GM21447 (cell line): ENCODE measurements around the gene SLC13A5.
A peak's percentile ranks its signal among the peaks of the same experiment; 100 is the strongest.
"Not testable (repeated sequence)": the region's sequence is repeated elsewhere in the genome, so short reads cannot be mapped to it uniquely, and the experiment has no call there.

Source experiments
- ATAC-seq: cut with Tn5 transposase; IDR thresholded peaks from one replicate; pipeline ENCODE4 v1.9.1; 2021; ENCODE audit not compliant: unreplicated experiment

Gene SLC13A5

DNA sequence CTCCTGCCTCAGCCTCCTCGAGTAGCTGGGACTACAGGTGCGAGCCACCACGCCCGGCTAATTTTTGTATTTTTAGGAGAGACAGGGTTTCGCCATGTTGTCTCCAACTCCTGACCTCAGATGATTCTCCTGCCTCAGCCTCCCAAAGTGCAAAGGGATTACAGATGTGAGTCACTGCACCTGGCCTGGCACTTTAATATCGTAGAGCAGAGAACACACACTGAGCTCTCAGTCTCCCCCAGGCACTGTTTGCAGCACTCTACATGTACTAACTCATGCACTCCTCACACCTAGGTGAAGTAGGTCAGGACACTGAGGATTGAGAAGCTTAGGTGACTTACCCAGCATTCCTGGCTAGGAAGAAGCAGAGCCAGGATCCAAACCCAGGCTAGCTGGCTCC, 46.6 kb downstream of the SLC13A5 start:
- ATAC-seq, result no peak

DNA sequence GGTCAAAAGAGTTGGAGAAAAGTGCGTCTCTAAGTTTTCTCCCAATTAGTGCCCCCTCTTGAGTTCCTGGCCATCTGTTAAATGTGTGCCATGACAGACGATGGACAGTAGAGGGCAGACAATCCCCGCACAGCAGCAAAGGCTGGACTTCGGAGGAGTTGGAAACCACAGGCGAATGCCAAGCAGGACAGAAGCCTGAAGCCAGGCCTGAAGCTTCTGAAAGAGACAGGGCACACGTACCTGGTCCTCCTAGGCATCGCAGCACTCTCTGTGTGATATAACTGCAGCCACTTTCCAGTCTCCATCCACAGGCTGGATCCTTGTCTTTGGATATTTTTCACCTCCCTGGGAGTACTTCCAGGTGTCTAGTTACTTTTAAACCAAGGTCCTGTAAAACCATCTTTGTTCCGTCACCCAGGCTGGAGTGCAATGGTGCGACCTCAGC, 47.1 kb downstream of the SLC13A5 start:
- ATAC-seq, result no peak

DNA sequence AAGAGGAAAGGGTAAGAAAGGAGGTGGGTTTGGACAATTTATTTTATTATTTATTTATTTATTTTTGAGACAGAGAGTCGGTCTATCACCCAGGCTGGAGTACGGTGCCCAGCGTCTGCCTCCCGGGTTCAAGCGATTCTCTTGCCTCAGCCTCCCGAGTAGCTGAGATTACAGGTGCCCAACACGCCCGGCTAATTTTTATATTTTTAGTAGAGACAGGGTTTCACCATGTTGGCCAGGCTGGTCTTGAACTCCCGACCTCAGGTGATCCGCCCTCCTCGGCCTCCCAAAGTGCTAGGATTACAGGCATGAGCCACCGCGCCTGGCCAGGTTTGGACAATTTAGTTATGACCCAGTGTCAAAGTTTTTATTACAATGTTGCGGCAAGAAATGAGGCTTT, 50.0 kb downstream of the SLC13A5 start:
- not testable (repeated sequence) for ATAC-seq

DNA sequence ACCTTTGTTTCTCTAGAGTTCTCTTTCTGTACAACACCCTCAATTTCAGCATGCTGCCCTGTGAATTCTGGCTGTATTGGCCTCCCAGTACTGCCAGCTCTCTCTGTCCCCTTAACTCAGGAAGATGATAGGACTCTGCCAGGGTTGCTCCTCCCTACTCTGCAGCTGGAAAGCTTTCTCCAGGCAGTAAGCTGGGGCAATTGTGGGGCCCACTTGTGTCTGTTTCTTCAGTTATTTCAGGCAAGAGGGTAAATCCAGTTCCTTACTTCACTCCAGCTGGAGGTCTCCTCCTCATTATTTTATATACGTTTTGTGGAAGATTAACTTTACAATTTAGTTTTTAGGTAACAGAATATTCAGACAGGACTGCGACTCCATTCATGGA, 51.7 kb downstream of the SLC13A5 start:
- no peak for ATAC-seq

DNA sequence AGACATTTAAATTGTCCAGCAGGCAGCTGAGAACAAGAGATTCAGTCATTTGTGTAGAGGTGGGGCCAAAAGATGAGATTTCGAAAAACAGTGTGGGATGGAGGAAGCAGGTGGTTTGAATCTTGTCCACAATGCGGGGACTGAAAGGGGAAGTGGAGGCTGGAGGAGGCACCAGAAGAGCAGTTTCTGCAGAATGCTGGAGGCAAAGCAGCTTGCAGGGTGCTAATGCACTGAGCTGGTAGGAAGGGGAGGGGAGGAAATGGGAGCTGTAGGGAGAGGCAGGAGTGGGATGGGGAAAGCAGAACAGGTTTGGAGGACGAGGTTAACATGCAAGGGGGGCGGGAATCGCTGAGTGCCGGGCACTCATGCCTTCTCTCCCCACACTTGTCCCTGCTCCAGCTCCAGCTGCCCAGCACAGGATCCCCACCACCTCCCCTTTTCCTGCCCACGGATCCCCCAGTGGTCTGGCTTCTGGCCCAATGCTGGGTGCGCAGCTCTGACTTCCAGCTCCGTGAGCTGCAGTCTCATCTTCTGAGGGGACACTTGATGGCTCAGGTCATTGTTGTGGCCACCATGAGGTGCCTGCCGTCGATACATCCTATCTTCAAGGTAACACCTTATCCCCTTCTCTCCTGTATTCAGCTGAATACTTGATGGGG, 52.2 kb downstream of the SLC13A5 start:
- ATAC-seq, result peak; percentile 59

DNA sequence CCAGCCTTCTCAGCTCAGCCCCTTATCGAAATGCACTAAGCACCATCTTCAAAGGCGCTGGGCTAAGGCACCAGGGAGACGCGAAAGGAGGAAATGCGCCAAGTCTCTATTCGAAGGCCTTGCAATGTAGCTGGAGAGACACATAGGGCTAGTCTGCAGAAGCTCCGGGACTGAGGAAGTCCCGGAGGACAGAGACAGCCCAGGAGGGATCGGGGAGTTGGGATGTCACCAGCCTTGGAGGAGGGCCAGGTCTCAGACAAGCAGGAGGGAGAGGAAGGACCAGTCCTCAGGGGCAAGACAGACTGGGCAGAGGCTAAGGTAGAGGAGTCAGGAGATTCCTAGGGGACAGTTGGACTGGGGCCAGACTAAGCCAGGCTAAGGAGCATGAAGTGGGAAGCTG, 53.1 kb downstream of the SLC13A5 start:
- no peak for ATAC-seq

DNA sequence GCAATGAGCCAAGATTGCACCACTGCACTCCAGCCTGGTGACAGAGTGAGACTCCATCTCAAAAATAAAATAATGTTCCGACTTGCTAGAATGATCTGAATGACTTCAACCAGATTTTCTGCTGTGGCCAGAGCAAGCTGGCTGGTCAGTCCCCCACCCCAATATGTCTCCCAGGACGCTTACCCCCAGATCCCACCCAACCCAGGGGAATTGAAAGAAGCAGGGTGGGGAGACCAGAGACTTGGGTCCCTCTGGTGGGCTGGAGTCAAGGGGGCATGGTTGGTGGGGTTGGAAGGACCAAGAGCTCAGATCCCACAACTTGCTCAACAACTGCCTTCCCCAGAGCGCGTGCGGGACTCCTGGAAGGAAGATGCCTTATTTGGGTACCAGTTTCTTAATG, 54.8 kb downstream of the SLC13A5 start:
- not testable (repeated sequence) for ATAC-seq

DNA sequence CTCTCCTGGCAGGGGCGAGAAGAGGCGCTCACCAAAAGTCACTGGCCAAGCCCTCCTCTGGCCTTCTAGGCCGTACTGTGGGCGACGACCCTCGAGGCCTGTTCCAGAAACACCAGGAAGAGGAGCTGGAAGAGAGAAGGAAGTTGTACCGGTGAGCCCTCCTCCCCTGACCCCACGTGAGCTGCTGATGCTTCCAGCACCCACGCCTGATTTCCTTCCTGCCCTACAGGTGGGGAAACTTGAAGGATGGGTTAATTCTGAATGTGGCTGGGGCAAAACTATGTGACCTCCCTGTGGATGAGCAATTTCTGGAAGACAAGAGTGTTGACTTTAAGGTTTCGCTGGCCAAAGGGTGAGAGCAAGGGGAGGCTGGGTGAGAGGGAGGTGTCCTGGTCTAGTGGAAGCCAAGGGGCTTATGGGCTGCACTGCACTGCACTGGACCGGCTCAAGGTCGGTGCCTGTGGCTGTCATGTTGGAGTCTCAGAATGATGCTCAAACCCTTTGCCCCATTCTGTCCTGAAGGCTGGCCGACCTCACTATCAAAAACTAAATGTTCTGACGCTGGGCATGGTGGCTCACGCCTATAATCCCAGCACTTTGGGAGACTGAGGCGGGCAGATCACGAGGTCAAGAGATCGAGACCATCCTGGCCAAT, 55.4 kb downstream of the SLC13A5 start:
- ATAC-seq, result no peak

DNA sequence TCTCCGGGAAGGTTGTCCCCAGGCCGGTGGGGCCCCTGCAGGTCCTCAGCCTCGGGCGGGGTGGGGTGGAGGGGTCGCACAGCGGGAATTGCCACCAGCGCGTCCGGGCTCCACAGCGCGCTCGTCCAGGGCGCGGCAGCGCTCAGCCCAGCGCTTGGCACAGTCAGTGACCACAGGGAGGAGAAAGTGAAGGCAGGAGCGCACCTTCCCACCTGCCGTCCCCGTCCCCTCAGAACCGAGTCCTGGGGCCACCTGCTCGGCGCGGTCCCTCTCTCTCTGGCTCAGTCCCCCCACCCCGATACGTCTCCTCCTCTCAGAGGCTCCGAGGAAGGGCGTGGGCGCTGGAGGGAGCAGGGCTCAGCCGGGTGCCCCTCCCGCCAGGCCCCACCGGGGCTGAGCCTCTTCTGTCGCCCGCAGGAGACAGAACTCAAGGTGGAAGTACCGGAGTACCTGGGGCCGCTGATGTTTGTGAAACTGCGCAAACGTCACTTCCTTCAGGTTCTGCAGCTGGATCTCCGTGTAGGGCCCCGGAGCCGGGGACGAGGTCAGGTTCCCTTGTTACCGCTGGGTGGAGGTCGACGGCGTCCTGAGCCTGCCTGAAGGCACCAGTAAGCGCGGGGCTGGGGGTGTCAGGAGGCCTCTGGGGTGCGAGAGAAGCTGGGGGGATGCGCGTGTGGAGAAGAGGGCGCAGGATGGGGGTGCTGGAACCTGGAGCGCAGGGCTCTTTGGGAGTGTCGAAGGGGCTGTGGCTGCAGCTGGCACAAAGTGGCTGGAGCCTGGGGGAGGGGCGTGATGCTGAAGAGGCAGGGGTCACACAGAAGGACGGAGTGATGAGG, 56.2 kb downstream of the SLC13A5 start:
- peak; percentile 41 for ATAC-seq

DNA sequence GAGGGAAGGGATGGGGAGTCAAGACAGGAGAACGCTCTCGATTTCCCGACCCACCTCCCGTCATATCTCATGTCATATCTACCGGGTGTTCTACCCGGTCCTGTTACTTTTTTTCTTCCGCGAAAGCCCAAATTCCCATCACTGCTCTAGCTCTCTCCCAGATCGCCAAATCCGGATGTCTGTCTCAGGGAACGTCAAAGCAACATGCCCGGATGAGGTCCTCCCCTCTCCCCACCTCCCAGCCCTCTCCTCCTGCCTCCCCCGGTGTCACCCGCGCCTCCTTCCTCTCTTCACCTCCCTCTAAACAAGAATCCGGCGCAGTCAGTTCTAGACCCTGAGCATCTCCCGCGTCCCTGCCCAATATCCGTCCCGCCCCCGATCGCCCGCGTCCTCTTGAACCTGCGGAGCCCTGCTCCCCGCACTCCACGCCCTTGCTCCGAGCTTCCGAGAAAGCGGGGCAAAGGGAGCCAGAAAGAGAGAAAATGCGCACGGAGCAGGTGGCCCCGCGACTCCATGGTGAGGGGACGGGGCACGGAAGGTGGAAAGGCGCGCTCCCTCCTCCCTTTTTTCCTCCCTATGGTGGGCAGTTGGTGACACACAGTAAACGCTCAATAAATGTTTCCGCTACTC, 57.3 kb downstream of the SLC13A5 start:
- ATAC-seq, result not testable (repeated sequence)

DNA sequence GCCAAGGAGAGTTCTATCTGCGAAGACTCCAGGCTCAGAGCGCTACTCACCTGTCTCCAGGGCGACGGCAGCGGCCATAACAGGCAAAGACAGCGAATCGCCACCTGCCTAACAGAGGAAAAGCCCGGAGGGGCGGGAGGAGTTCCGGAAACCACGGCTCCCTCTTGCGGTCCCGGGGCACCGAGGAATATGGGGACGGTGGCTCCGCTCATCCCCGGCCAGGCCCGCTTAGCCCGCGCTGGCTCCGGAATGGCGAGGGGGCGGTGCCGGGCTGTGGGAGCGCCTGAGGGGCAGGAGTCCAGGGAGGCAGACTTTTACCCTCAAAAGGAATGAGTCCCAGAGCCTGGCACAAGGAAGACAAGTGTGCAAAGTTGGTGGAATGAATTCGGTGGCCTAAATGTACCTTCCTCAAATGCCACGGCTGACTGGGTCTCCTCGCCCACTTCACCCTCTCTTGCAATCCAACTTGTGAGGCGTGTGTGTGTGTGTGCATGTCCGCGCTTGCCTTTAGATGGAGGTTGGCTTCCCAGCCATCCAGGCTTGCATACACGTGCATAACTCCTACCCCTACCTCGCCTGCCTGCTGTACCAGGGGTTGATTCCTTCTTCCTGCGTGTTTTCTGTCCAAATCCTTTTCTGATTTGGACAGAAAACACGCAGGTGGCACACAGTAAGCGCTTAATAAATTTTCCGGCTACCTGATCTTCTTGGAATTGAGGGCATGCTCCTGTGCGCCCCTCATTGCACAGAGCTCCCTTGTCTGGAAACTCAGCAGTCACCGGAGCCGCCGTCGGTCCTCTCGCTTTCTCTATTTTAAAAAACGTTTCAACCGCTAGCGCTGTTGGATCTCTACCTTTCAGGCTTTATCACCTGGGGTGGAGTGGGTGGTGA, 58.1 kb downstream of the SLC13A5 start:
- no peak for ATAC-seq

DNA sequence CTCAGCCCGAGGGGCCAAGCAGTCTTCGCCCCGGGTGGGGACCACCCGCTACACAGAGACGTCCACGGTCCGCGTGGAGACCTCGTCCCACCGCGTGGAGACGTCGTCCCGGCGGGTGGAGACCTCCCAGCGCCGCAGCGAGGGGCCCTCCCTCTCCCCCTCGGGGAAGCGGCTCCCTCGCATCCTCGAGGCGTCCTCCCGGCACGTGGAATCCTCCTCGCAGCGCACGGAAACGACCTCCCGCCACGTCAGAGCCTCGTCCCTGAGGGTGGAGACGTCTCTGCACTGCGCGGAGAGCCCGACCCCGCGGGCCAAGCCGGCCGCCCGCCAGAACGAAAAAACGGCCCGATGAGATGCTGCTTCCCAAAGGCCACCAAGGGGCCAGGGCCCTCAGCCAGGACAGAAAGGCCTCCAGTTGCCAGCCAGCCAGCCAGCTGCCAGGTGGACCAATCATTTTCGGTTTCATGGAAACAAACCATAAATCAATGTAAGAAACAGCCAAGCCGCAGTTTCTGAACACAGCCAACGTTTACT, 61.2 kb downstream of the SLC13A5 start:
- ATAC-seq, result peak; percentile 6

DNA sequence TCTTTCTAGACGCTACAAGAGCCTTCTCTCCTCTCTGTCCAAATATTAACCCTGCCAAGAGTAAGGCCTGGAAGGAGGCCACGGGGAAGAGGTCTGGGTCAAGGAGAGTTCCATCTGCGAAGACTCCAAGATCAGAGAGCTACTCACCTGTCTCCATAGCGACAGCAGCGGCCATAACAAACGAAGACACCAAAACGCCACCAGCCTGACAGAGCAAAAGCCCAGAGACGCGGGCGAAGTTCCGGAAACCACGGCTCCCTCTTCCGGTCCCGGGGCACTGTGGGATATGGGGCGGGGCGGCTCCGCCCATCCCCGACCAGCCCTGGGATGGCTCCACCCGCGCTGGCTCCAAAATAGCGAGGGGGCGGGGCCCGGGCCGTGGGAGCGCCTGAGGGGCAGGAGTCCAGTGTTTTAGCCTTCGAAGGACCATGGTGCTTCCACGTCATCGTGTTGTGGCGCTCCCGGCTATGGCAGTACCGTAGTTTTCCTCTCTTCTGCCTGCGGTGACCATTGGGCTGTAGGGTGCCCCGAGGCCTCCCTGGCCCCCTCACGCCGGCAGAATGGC, 61.7 kb downstream of the SLC13A5 start, which contains the start of the genes C17orf100 and MED31:
TSS of gene C17orf100 (plus strand) at position 409 of the 565 bp plus-strand sequence. CDS start at position 561, 152 bp downstream.
TSS of gene MED31 (minus strand) at position 252 of the 565 bp plus-strand sequence. CDS start at position 175, 77 bp downstream.
- peak; percentile 90 for ATAC-seq

DNA sequence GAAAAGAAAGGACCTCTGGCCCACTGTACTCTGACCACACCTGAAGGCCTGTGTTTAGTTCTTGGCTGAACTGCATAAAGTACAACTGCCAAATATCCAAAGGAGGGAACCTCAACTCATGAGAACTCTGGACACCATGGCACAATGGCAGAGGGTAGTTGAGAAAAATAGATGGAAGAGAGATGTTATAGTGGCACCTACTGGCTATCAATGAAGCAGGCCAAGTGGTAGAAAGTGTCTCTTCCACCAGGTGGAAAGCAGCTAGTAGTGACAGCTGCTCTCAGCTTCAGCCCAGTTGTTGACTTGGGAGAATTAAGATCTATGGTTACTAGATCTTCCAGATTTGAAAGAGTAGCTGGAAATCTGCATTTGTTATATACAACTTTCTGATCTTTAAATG, 65.0 kb downstream of the SLC13A5 start:
- no peak for ATAC-seq

DNA sequence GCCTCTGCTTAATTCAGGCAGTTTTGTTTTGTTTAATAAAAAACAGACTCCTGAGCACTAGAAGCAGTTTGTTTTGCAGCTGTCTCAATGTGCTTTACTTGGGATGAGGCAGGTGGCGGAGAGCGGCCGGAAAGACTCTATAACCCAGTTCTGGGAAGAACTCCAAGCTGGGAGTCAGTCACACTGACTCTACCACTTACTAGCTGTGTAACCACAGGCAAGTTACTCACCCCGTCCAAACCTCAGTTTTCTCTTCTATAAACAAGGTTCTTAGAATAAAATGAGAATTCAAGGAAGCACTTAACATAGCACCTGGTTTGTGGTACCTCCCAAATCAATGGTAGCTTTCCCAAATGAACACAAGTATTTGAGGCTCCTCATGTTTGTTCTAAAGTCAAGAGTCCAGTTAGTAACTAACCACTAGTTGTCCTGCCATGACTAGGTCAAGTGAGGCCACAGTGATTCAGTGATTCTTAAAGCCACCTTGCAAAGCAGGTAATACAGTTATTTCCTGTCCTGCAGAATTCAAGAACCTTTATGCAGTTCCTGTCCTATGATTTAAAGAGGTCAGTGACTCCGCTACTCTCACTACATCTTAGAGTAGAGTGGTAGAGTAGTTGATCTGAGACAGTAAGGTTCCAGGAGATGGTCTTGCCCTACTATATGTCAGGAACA, 69.6 kb downstream of the SLC13A5 start:
- ATAC-seq, result no peak

DNA sequence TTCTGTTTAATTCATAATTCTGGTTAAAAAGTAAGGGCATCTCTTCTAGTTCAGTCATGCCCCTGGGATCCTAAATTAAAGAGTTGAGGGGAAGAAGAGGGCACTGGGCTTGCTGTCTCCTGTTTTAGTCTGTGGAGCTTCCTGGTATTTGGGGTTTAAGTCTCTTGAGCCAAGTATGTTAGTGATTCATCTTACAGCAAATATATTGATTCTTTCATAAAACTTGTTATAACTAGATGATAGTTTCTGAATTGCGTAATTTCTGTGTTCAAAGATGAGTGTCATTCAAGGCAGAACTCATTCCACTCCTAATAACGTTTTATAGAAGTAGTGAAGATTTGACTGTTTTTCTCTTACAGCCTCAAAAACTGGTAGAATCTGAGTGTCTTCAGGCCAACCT, 70.6 kb downstream of the SLC13A5 start:
- no peak for ATAC-seq

DNA sequence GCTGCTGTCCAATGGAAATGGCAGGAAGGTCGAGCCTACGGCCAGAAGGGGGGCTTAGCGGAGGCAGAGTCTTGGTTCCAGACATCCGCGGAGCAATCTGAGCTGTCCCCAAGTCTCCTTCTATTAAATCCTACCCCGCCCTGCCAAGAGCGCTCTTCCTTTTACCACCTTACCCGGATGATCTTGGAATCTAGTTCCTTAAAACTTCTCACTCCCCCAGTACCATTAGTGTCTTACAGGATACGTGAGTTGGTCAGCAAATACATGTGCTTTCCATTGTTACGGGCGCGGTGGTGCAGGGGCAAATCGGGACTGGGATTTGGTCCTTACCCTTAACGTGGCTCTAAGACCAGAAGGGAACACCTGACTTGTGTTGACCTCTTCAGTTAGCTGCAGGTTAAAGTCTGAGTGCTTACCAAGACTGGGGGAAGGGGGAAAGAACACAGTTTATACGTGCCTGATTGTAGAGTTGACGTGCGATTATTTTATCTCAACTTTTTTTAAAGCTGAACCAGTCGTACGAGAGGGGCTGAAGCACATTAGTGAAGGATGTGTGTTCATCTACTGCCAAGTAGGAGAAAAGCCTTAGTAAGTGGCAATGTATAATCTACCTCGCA, 71.8 kb downstream of the SLC13A5 start:
- peak; percentile 18 for ATAC-seq

DNA sequence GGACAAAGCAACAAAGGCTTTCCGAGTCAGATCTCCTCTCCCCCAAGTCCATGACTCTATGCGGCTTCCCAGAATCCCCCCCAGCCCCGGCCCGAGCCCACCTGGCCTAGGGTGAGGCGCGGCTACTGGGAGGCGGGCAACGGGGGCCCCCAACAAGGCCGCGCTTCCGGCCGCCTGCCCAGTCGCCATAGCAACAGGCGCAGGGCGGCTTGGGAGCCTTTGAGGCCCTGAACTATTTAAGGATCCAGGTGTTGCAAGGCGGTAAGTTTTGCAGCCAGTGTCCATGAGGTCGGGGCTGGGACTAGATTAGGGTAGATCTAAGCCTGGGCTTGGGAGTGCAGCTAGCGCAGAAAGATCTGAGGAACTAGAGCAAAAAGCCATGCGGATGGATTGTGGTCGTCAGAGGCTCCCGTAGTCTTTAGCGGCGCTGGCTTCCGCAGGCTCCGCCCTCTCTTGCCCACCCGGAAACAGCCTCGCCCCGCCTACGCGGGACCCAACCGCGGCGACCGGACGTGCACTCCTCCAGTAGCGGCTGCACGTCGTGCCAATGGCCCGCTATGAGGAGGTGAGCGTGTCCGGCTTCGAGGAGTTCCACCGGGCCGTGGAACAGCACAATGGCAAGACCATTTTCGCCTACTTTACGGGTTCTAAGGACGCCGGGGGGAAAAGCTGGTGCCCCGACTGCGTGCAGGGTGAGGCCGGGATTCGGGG, 72.5 kb downstream of the SLC13A5 start, which contains the start of the genes KIAA0753 and TXNDC17:
TSS of gene KIAA0753 (minus strand) at position 176 of the 711 bp plus-strand sequence. CDS start 5,608 bp downstream, outside the sequence.
TSS of gene TXNDC17 (plus strand) at position 525 of the 711 bp plus-strand sequence. CDS start at position 548, 23 bp downstream.
- peak; percentile 84 for ATAC-seq
